Gastrocnemius medialis (tissue), 4 donors: Measurements from ENCODE around the gene VCL. TPM values are rescaled to one million over a fixed set of nuclear protein-coding genes. Genes with fewer than 3 reads are reported as not detected.

ENCODE experiments used
- ATAC-seq, 2 donors: fragments of 150-250 bp; one replicate each; pipeline ENCODE4 v1.9.1; 2016
- DNase-seq, 2 donors: peaks; one replicate each; pipeline ENCODE4 v3.0.0-alpha.2; 2019
- H3K27ac ChIP-seq, 4 donors: fragments of 200-600 bp; sonication (generic); 1 replicate in 1 of 4; 2 replicates in 3 of 4; pipeline ENCODE4 v1.5.1; 2016 to 2018; ENCODE audit warnings: mild to moderate bottlenecking in 2 of 4, moderate library complexity in 1 of 4
- H3K27me3 ChIP-seq, 3 donors: fragments of 200-600 bp; sonication (generic) in 2 of 3; 1 replicate in 1 of 3; 2 replicates in 2 of 3; pipeline versions ENCODE4 v1.5.1 to v1.6.0; 2016 to 2019; ENCODE audit warnings: mild to moderate bottlenecking in 1 of 3, moderate library complexity in 1 of 3
- H3K36me3 ChIP-seq, 2 donors: fragments of 200-600 bp; sonication (generic) in 1 of 2; one replicate each; pipeline ENCODE4 v1.5.1; 2017 to 2018
- H3K4me1 ChIP-seq, 2 donors: fragments of 200-600 bp; sonication (generic) in 1 of 2; one replicate each; pipeline ENCODE4 v1.5.1; 2016 to 2017; ENCODE audit warnings: mild to moderate bottlenecking in 2 of 2
- H3K4me3 ChIP-seq, 4 donors: fragments of 200-600 bp; sonication (generic) in 3 of 4; 1 replicate in 1 of 4; 2 replicates in 3 of 4; pipeline ENCODE4 v1.5.1; 2016 to 2019; ENCODE audit warnings: mild to moderate bottlenecking in 2 of 4
- H3K9me3 ChIP-seq, 3 donors: fragments of 200-600 bp; sonication (generic) in 2 of 3; 1 replicate in 1 of 3; 2 replicates in 2 of 3; pipeline ENCODE4 v1.5.1; 2016 to 2019
- CTCF ChIP-seq, 5 experiments: fragments of 450-650 bp in 3 of 5; fragments of 200-600 bp in 2 of 5; sonication (generic) in 2 of 5; IDR thresholded peaks in 4 of 5; conservative IDR thresholded peaks in 1 of 5; 1 replicate in 4 of 5; 2 replicates in 1 of 5; pipeline ENCODE4 v1.5.1; 2016 to 2019; ENCODE audit warnings: antibody characterized with exemption in 5 of 5, mild to moderate bottlenecking in 3 of 5, moderate library complexity in 3 of 5
- POLR2A ChIP-seq, 2 donors: fragments of 450-650 bp; IDR thresholded peaks; one replicate each; pipeline ENCODE4 v1.6.1; 2017; ENCODE audit warnings: antibody characterized with exemption in 2 of 2, mild to moderate bottlenecking in 2 of 2, moderate library complexity in 2 of 2
- in situ Hi-C, 4 donors: fragments of 200-750 bp; cut with MboI; loops; one replicate each; pipeline versions ENCODE4 v1.15.0 to v1.8.0; 2017; ENCODE audit warnings: low sequenced_read_pairs in 4 of 4
- intact Hi-C: fragments of 100-400 bp; cut with DNase I; formaldehyde crosslinking; loops from one replicate; pipeline ENCODE4 v1.15.1; 2023; ENCODE audit warnings: low total_unique reads
- total RNA-seq, 4 donors: library from RNA; depleted of rRNA; stranded (reverse); fragments of >200 nt; gene quantifications; one replicate each; pipeline versions ENCODE4 v1.1.0 to v1.2.3, GENCODE V29; 2016

Gene VCL
- total RNA-seq, 4 donors from 2014 or later: 129 to 299 (median 210) TPM

- no peak overlapping the region for H3K27ac ChIP-seq
- in situ Hi-C loops (no loop called here), intact Hi-C loops (no loop called here)
- ATAC-seq (no peak), DNase-seq (no peak)
- no peaks in the 10 kb centered on the region for H3K9me3 ChIP-seq
- TF ChIP-seq CTCF (IDR thresholded peaks at IDR 0.05 in 4 of 5, conservative IDR thresholded peaks at IDR 0.05 in 1 of 5) (no peak), POLR2A (IDR thresholded peaks at IDR 0.05) (no peak)
- H3K36me3 ChIP-seq: no peaks in the 10 kb centered on the region
- no peaks in the 10 kb centered on the region for H3K27me3 ChIP-seq
- H3K4me1 ChIP-seq: no peaks in the 10 kb centered on the region
- H3K4me3 ChIP-seq: no peak overlapping the region
These were observed 22.5 kb upstream of the VCL start for GRCh38 chr10:73975388-73975787.

- Histone ChIP-seq H3K27me3 (no peaks in the 10 kb centered on the region), H3K36me3 (no peaks in the 10 kb centered on the region), H3K4me1 (peaks cover 8% of the 10 kb centered on the region in 2 donors), H3K27ac (no peak overlapping the region), H3K4me3 (no peak overlapping the region), H3K9me3 (no peaks in the 10 kb centered on the region)
- ATAC-seq (no peak), DNase-seq (no peak)
- TF ChIP-seq POLR2A (IDR thresholded peaks at IDR 0.05) (no peak), CTCF (IDR thresholded peaks at IDR 0.05 in 4 of 5, conservative IDR thresholded peaks at IDR 0.05 in 1 of 5) (no peak)
- in situ Hi-C loops: no loop called here
- intact Hi-C loops: no loop called here
These were observed 18.6 kb upstream of the VCL start for GRCh38 chr10:73979141-73979808.

GRCh38 chr10:73979809-73980433 is 18.0 kb upstream of the VCL start:
- Histone ChIP-seq H3K4me1 (peaks cover 8 to 10% of the 10 kb centered on the region in 2 donors), H3K9me3 (no peaks in the 10 kb centered on the region), H3K4me3 (no peak overlapping the region), H3K27ac (no peak overlapping the region), H3K27me3 (no peaks in the 10 kb centered on the region), H3K36me3 (no peaks in the 10 kb centered on the region)
- in situ Hi-C loops: no loop called here
- intact Hi-C loops: no loop called here
- TF ChIP-seq CTCF (IDR thresholded peaks at IDR 0.05 in 4 of 5, conservative IDR thresholded peaks at IDR 0.05 in 1 of 5): no peak
- TF ChIP-seq POLR2A (IDR thresholded peaks at IDR 0.05): no peak
- no peak for ATAC-seq
- DNase-seq: no peak

GRCh38 chr10:73981812-73982211 is 16.1 kb upstream of the VCL start:
- peak in 1 of 2 donors; percentile 49 for ATAC-seq
- no peaks in the 10 kb centered on the region for H3K27me3 ChIP-seq
- no peaks in the 10 kb centered on the region for H3K36me3 ChIP-seq
- peaks cover 8 to 10% of the 10 kb centered on the region in 2 donors for H3K4me1 ChIP-seq
- no peak for DNase-seq
- intact Hi-C loops: loop anchor here (1.0 kb wide), 1 partner anchor 27 kb away; no protein-coding TSS in a partner anchor
- TF ChIP-seq CTCF (IDR thresholded peaks at IDR 0.05 in 4 of 5, conservative IDR thresholded peaks at IDR 0.05 in 1 of 5) (no peak), POLR2A (IDR thresholded peaks at IDR 0.05) (no peak)
- H3K4me3 ChIP-seq: no peak overlapping the region
- in situ Hi-C loops: no loop called here
- H3K27ac ChIP-seq: no peak overlapping the region
- H3K9me3 ChIP-seq: no peaks in the 10 kb centered on the region
